ENCODE measurements around the gene DCANP1.
"Not testable (repeated sequence)": the region's sequence is repeated elsewhere in the genome, so short reads cannot be mapped to it uniquely, and the experiment has no call there.

Gene DCANP1

GRCh38 chr5:135447298-135447929 lies at the start of gene DCANP1:
Gene DCANP1, minus strand, starts transcription at chr5:135447348. Its CDS starts 240 bp downstream, at chr5:135447108.
- DNase-seq = no peak

- DNase-seq = not testable (repeated sequence)
Measured at GRCh38 chr5:135495531-135495930, 48.4 kb upstream of the DCANP1 start.

- no peak for DNase-seq
Measured at GRCh38 chr5:135494196-135494595, 47.0 kb upstream of the DCANP1 start.

GRCh38 chr5:135493406-135494180 lies 46.4 kb upstream of the DCANP1 start:
- DNase-seq = no peak

GRCh38 chr5:135492319-135492626 lies 45.1 kb upstream of the DCANP1 start:
- no peak for DNase-seq

- DNase-seq = no peak
Measured at GRCh38 chr5:135491552-135492318, 44.6 kb upstream of the DCANP1 start.

- DNase-seq = no peak
Measured at GRCh38 chr5:135491038-135491551, 43.9 kb upstream of the DCANP1 start.

GRCh38 chr5:135490245-135491037 lies 43.3 kb upstream of the DCANP1 start:
- DNase-seq = peak in 1 of 2 experiments; percentile 34

GRCh38 chr5:135489466-135490244 lies 42.5 kb upstream of the DCANP1 start:
- DNase-seq = peak in 1 of 2 experiments; percentile 20

GRCh38 chr5:135488727-135489465 lies 41.7 kb upstream of the DCANP1 start:
- no peak for DNase-seq

GRCh38 chr5:135487839-135488514 lies 40.8 kb upstream of the DCANP1 start:
- DNase-seq = no peak

GRCh38 chr5:135487037-135487395 lies 39.9 kb upstream of the DCANP1 start:
- DNase-seq = no peak

- no peak for DNase-seq
Measured at GRCh38 chr5:135486131-135487036, 39.2 kb upstream of the DCANP1 start.

GRCh38 chr5:135484674-135485086 lies 37.5 kb upstream of the DCANP1 start:
- DNase-seq = no peak

GRCh38 chr5:135483254-135483653 lies 36.1 kb upstream of the DCANP1 start:
- no peak for DNase-seq

GRCh38 chr5:135482381-135482933 lies 35.3 kb upstream of the DCANP1 start:
- no peak for DNase-seq

- no peak for DNase-seq
Measured at GRCh38 chr5:135481909-135482311, 34.8 kb upstream of the DCANP1 start.

GRCh38 chr5:135481387-135481786 lies 34.2 kb upstream of the DCANP1 start:
- DNase-seq = no peak

- no peak for DNase-seq
Measured at GRCh38 chr5:135480511-135480910, 33.4 kb upstream of the DCANP1 start.
